Mucosa of gallbladder (tissue), 1 donor: ENCODE measurements around the gene HOXB5. TPM values are rescaled to one million over a fixed set of nuclear protein-coding genes. Genes with fewer than 3 reads are reported as not detected.
A peak's percentile ranks its signal among the peaks of the same experiment; 100 is the strongest.

Experiments
- DNase-seq: peaks from one replicate; pipeline ENCODE4 v3.0.0-alpha.2; 2020; ENCODE audit warnings: low spot score
- total RNA-seq: library from RNA; stranded (reverse); gene quantifications from one replicate; pipeline ENCODE4 v1.2.1, GENCODE V29; 2021
- donor health status: DM: no; HTN: no; CAD: no.

Gene HOXB5
- total RNA-seq, 1 donor from 2014 or later, result 0.49 TPM

- DNase-seq, result no peak
These were observed 10.6 kb upstream of the HOXB5 start for GRCh38 chr17:48603959-48604769.

DNA sequence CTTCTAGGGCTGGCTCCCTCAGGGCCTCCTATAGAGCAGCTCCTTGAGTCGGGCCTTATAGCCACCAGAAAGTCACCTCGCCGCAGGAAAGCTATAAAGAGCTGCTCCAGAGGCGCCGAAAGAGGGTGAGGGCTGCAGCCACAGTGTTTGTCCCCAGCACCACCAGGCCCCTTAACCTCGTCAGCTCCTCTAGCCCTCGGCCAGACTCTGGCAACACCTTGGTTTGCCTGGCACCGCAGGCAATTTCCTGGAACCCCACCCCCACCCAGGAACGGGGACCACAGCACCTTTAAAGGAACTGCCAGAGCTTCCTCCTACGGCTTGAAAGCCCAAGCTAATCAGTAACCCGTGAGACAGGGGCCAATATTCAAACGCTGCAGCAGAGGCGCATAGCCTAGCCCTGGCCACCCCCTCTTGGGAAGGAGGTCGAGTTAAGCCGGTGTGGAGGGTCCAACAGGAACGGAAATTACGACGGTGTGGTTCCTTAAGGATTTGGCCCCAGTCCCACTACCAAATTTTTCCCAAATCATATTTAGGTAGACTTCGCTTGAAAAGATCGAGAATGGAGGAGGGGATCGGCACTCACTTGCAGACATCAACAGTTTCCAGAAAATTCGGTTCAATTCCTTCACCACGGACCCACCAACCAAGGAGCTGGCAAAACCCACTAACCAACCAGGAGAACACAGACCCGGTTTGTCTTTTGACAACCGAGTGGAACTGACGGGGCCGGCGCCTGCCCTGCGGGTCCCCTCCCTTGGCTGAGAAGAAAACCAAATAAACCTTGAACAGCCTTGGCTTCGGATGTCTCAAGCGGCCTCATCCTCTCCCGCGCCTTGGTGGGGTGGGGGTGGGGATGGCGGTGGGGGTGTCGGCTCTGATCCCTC is 8.2 kb upstream of the HOXB5 start:
- no peak for DNase-seq

GRCh38 chr17:48601207-48601538 is 7.6 kb upstream of the HOXB5 start:
- DNase-seq, result no peak

DNA sequence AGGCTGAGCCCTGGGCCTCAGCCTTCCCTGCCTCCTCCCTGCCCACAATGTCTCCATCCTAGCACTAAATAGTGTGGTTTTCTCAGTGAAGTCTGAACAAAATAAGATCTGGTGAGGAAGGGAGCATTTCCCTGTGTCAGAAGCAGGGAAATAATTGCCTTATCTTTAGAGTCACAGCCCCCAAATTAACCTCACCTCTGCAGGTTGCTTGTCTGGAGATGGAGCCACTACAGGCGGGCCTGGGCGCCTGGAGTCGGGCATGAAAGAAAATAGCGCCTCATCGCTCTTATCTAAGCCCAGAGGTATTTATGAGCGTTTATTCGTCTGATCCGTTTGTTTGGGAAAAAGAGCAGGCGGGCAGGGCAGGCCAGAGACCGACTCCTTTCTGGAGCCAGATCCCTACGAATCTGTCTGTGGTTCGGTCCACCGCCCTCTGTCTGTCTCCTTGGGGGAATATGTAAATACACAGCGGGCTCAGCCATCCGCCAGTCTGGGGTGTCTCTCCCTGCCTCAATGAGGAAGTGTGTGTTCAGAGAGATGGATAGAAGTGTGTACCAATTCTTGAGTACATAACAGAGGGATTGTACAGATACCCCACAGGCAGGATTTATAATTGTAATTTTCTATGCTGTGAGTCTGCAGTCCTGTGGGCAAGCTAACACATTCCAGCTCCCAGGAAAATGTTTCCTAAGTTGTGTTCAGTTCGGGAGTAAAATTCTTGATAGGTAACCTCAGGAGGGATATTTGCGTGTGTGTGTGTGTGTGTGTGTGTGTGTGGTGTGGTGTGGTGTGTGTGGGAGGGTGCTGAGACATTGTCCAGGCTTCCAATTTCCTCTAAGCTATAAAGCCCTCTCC is 6.9 kb upstream of the HOXB5 start:
- no peak for DNase-seq

DNA sequence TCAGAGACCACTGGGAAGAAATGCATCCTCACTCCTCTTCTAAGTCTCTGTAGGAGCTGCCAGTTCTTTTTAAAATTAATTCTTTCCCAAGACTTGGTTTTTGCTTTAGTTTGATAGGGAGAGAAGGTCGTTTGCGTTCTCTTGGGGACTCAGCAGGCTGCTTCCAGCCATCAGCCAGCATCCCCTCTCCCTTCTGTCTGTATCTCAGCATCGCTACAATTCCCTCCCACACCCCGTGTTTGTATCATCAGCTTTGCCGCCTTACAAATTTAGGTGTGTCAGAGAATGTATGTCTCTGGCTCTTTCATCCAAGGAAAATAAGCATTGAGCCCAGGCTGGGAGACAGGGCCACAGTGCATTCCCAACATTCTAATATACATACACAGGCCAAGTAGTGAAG is 5.8 kb upstream of the HOXB5 start:
- DNase-seq, result no peak

GRCh38 chr17:48598736-48599135 is 5.2 kb upstream of the HOXB5 start:
- DNase-seq, result no peak

DNA sequence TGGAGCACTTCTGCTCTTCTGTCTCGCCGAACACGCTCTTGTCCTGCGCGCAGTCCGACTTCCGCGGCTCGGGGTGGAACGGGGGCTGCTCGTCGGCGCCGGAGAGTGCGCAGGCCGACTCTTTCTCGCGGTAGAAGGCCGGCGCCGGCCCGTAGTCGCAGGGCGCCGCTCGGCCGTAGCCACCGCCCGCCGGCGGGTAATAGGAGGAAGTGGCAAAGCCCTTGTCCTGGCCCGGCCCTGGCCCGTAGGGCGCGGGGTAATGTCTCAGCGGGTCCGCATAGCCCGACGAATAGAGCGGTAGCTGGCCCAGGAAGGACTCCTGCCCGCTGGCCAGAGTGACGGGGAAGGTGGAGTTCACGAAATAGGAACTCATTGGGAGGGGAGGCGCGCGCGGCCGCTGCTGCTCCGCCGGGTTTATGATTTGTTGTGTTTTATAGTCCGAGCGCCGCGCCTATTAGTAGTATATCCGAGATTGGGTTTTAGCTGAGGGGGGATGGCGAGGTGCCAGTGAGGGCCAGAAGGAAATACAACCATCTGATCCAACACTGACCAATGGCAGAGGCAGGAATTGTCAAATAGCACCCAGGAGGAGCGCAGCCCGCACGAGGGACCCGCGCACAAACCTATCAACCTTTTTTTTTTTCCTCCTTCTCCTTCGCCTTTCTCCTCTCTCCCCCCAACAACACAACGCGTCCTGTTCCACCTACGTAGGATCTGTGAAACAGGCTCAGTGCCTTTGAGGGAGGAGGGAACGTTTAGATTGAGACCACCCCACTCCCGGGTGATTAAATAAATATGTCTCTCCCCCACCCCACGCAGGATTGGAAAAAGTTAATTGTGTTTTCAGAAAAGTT is 4.4 kb upstream of the HOXB5 start:
- DNase-seq, result no peak

- no peak for DNase-seq
These were observed 3.9 kb upstream of the HOXB5 start for GRCh38 chr17:48597528-48597777.

GRCh38 chr17:48596735-48597527 is 3.4 kb upstream of the HOXB5 start:
- no peak for DNase-seq

GRCh38 chr17:48596000-48596734 is 2.6 kb upstream of the HOXB5 start:
- DNase-seq, result no peak

DNA sequence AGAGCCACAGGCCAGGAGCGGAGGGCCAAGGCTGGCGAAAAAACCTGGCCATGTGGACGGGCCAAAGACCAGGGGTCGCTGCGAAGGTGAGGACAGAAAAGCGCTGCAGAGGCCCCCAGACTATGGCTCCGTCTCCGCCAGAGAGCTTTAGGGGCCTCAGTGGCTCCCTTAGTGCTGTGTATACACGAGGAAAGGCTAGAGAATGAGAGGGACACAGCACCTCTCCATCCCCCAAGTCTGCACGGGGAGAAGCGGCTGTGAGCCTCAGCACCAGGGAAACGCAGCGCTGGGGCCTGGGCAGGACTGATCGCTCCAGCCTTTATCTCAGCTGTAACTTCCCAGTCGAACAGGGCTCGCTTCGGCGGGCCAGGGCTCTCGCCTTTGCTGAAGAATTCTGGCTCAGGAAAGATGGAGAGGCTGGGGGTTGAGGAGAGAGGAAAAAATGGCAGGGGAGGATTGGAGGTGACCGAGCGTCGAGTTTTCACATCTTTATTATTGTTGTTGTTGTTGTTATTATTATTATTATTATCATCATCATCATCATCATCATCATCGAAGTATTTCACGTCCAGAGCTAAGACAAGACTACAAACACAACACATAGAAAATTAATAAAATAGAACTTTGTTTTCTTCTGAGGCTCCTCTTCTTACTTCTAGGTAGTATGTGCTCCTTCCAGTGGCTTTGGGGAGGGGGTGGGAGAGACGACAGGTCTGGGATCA is 1.9 kb upstream of the HOXB5 start:
- no peak for DNase-seq

DNA sequence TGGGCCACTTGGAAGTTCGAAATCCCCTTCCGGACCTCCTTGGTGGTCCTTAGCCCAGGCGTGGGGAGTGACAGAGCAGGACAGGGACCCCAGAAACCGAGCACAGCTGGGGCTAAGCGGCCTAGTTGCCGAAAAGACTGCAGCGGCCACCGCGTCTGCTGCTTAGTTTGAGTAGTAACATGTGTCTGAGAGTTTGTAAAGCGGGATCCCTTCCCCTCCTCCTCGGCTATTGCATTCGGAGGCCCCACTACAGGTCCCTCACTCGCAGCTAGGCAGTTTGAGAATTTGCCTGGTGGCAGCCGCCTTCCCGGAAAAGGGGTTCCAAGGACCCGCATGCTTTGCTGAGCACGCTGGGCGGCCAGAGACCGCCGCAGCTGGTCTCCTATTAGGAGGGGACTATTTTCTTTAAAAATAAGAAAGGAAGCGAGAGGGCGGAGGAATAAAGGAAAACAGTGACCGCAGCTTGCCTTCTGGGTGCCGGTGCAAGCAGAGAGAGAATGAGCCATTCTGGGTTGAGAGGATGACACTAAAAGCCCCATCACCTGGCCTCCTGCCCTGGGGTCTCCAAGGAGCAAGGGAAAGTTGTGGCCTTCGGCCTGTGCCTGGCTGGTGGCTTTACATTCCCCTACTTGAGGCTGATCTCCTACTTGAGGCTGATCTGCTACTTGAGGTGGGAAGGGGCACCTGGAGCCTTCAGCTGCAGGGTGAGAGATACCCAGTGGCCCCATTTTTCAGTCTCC is 1.1 kb upstream of the HOXB5 start:
- DNase-seq, result no peak

GRCh38 chr17:48593840-48594537 is 410 bp upstream of the HOXB5 start:
- DNase-seq, result peak; percentile 76

DNA sequence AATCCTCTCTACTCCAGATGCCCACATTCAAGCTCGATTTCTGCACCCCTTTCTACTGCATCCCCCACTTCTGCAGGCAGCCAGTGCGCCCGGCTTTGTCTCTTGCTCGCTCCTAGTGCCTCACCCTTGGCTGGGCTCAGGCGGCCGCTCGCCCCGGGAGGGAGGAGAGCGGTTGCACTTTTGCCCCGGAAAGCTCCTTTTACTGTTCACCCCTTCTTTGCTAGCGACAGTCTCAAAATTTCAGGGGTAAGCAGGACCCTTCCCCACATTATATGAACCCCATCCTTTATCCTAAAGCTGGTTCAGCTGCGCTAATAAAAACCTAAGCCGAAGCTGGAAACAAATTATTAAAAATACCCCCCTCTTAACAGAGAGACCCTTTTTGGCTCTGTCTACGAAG is 1.0 kb downstream of the HOXB5 start:
- no peak for DNase-seq

- no peak for DNase-seq
These were observed 1.5 kb downstream of the HOXB5 start for GRCh38 chr17:48592057-48592514.

GRCh38 chr17:48591255-48592056 is 2.1 kb downstream of the HOXB5 start:
- no peak for DNase-seq

- no peak for DNase-seq
These were observed 2.9 kb downstream of the HOXB5 start for GRCh38 chr17:48590607-48591161.
